ENCODE measurements around the gene CEP170B. TPM values are rescaled to one million over a fixed set of nuclear protein-coding genes. Genes with fewer than 3 reads are reported as not detected.
"Not testable (repeated sequence)": the region's sequence is repeated elsewhere in the genome, so short reads cannot be mapped to it uniquely, and the experiment has no call there.

CEP170B gene
- total RNA-seq, 1 experiment from 2014 or later, result 14.4 TPM

GRCh38 chr14:104843006-104843405 lies 22.1 kb upstream of the CEP170B start:
- no peak for DNase-seq (ENCODE audit: low spot score)
- in situ Hi-C loops (cut with HindIII; ENCODE audit: low sequenced_read_pairs), result no loop called here

- in situ Hi-C loops (cut with HindIII; ENCODE audit: low sequenced_read_pairs), result no loop called here
- DNase-seq (ENCODE audit: low spot score), result peak; percentile 44
These were observed 21.4 kb upstream of the CEP170B start for GRCh38 chr14:104843442-104844305.

GRCh38 chr14:104844306-104845032 lies 20.6 kb upstream of the CEP170B start:
- DNase-seq (ENCODE audit: low spot score), result peak; percentile 68
- in situ Hi-C loops (cut with HindIII; ENCODE audit: low sequenced_read_pairs), result no loop called here

- in situ Hi-C loops (cut with HindIII; ENCODE audit: low sequenced_read_pairs), result no loop called here
- DNase-seq (ENCODE audit: low spot score), result no peak
These were observed 19.9 kb upstream of the CEP170B start for GRCh38 chr14:104845033-104845666.

- DNase-seq (ENCODE audit: low spot score), result no peak
- in situ Hi-C loops (cut with HindIII; ENCODE audit: low sequenced_read_pairs), result no loop called here
These were observed 19.1 kb upstream of the CEP170B start for GRCh38 chr14:104845834-104846441.

- DNase-seq (ENCODE audit: low spot score), result no peak
- in situ Hi-C loops (cut with HindIII; ENCODE audit: low sequenced_read_pairs), result no loop called here
These were observed 12.8 kb upstream of the CEP170B start for GRCh38 chr14:104852280-104852663.

- no peak for DNase-seq (ENCODE audit: low spot score)
- in situ Hi-C loops (cut with HindIII; ENCODE audit: low sequenced_read_pairs), result no loop called here
These were observed 9.5 kb upstream of the CEP170B start for GRCh38 chr14:104855532-104856090.

GRCh38 chr14:104856157-104856868 lies 8.8 kb upstream of the CEP170B start:
- DNase-seq (ENCODE audit: low spot score), result no peak
- in situ Hi-C loops (cut with HindIII; ENCODE audit: low sequenced_read_pairs), result no loop called here

GRCh38 chr14:104856869-104857860 lies 7.9 kb upstream of the CEP170B start:
- no peak for DNase-seq (ENCODE audit: low spot score)
- in situ Hi-C loops (cut with HindIII; ENCODE audit: low sequenced_read_pairs), result no loop called here

GRCh38 chr14:104857931-104858330 lies 7.1 kb upstream of the CEP170B start:
- in situ Hi-C loops (cut with HindIII; ENCODE audit: low sequenced_read_pairs); DNase-seq (ENCODE audit: low spot score): not testable (repeated sequence)

GRCh38 chr14:104858811-104859426 lies 6.1 kb upstream of the CEP170B start:
- DNase-seq (ENCODE audit: low spot score), result no peak
- in situ Hi-C loops (cut with HindIII; ENCODE audit: low sequenced_read_pairs), result no loop called here

- no peak for DNase-seq (ENCODE audit: low spot score)
- in situ Hi-C loops (cut with HindIII; ENCODE audit: low sequenced_read_pairs), result no loop called here
These were observed 5.2 kb upstream of the CEP170B start for GRCh38 chr14:104859900-104860299.

- in situ Hi-C loops (cut with HindIII; ENCODE audit: low sequenced_read_pairs), result no loop called here
- no peak for DNase-seq (ENCODE audit: low spot score)
These were observed 4.7 kb upstream of the CEP170B start for GRCh38 chr14:104860414-104860813.

- DNase-seq (ENCODE audit: low spot score), result no peak
- in situ Hi-C loops (cut with HindIII; ENCODE audit: low sequenced_read_pairs), result no loop called here
These were observed 1.8 kb upstream of the CEP170B start for GRCh38 chr14:104863131-104863862.

- no peak for DNase-seq (ENCODE audit: low spot score)
- in situ Hi-C loops (cut with HindIII; ENCODE audit: low sequenced_read_pairs), result no loop called here
These were observed 1.2 kb upstream of the CEP170B start for GRCh38 chr14:104863923-104864266.

GRCh38 chr14:104864267-104865080 lies 594 bp upstream of the CEP170B start:
- no peak for DNase-seq (ENCODE audit: low spot score)
- in situ Hi-C loops (cut with HindIII; ENCODE audit: low sequenced_read_pairs), result no loop called here
